Measurements from ENCODE around the gene PGBD1.

DNA sequence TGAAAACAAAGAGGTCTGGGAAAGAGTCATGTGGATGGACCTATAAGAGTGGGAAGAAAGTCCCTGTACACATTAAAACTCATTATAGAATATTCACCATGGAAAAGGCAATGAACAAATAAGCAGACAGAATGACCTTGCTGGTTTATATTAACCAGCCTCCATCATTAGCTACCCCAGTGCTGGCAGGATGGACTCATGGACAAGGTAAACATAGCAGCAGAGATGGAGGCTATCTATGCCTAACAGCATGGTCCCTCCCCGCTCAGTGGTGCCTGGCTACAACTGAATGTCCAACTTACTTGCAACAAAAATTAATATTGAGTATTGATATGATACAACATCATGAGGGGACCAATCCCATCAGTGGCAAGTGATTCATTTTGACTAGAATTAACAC is 63.8 kb downstream of the PGBD1 start:
- TF ChIP-seq, protein P1, sequence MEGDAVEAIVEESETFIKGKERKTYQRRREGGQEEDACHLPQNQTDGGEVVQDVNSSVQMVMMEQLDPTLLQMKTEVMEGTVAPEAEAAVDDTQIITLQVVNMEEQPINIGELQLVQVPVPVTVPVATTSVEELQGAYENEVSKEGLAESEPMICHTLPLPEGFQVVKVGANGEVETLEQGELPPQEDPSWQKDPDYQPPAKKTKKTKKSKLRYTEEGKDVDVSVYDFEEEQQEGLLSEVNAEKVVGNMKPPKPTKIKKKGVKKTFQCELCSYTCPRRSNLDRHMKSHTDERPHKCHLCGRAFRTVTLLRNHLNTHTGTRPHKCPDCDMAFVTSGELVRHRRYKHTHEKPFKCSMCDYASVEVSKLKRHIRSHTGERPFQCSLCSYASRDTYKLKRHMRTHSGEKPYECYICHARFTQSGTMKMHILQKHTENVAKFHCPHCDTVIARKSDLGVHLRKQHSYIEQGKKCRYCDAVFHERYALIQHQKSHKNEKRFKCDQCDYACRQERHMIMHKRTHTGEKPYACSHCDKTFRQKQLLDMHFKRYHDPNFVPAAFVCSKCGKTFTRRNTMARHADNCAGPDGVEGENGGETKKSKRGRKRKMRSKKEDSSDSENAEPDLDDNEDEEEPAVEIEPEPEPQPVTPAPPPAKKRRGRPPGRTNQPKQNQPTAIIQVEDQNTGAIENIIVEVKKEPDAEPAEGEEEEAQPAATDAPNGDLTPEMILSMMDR (IDR thresholded peaks at IDR 0.05; ENCODE audit: insufficient read depth, low read length, poor library complexity, severe bottlenecking), result no peak
- TF ChIP-seq EZH2phosphoT487 (conservative IDR thresholded peaks at IDR 0.05; ENCODE audit: low read length), result no peak

Data from SU-DHL-6 (cell line).